ENCODE data around the gene DSTN. TPM values are rescaled to one million over a fixed set of nuclear protein-coding genes. Genes with fewer than 3 reads are reported as not detected.

The DSTN gene
- total RNA-seq, 2 experiments from 2014 or later, result 25.5 to 58.1 TPM

DNA sequence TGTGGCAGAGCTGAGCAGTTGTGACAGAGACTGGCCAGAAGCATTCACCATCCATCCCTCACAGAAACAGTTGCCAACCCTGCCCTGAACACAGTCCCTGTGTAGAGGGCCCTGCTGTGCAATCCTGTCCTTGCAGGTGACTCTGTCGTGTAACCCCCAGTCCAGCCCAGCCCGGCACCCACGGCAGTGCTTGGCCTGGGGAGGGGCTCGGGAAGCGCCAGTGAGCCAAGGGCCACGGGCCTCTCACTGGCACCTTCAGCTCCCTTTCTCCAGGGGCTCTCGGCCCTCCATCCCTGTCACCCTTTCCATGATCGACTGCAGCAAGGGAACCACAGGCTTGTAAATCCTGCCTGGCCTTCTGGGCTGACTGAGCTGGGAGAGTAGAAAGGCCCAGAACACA is 59.1 kb downstream of the DSTN start:
- H3K4me1 ChIP-seq (ENCODE audit: insufficient read depth, low read length, poor library complexity, severe bottlenecking), result no peaks in the 10 kb centered on the region
- no peaks in the 10 kb centered on the region for H3K9me3 ChIP-seq (ENCODE audit: low read length)
- no peak overlapping the region for H3K4me2 ChIP-seq (ENCODE audit: low read length)
- CTCF ChIA-PET (ENCODE audit: unreplicated experiment), result no interaction called here
- no peaks in the 10 kb centered on the region for H4K20me1 ChIP-seq (ENCODE audit: insufficient read depth, low read length)
- DNase-seq (ENCODE audit: low spot score), result no peak
- H3K9me2 ChIP-seq (ENCODE audit: insufficient read depth, low read length), result no peaks in the 10 kb centered on the region
- no peaks in the 10 kb centered on the region for H3K36me3 ChIP-seq (ENCODE audit: insufficient read depth, low read length)
- TF ChIP-seq, protein P1, sequence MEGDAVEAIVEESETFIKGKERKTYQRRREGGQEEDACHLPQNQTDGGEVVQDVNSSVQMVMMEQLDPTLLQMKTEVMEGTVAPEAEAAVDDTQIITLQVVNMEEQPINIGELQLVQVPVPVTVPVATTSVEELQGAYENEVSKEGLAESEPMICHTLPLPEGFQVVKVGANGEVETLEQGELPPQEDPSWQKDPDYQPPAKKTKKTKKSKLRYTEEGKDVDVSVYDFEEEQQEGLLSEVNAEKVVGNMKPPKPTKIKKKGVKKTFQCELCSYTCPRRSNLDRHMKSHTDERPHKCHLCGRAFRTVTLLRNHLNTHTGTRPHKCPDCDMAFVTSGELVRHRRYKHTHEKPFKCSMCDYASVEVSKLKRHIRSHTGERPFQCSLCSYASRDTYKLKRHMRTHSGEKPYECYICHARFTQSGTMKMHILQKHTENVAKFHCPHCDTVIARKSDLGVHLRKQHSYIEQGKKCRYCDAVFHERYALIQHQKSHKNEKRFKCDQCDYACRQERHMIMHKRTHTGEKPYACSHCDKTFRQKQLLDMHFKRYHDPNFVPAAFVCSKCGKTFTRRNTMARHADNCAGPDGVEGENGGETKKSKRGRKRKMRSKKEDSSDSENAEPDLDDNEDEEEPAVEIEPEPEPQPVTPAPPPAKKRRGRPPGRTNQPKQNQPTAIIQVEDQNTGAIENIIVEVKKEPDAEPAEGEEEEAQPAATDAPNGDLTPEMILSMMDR (conservative IDR thresholded peaks at IDR 0.05; ENCODE audit: low read length), result no peak
- TF ChIP-seq EZH2phosphoT487 (IDR thresholded peaks at IDR 0.05; ENCODE audit: borderline replicate concordance, low read depth, low read length), result no peak
- POLR2A ChIA-PET, result no interaction called here
- intact Hi-C loops (cut with micrococcal nuclease; ENCODE audit: unreplicated experiment), result no loop called here
- H3K27ac ChIP-seq (ENCODE audit: low read depth, low read length, poor library complexity, severe bottlenecking), result no peak overlapping the region
- no TSS peak for BruUV-seq (replicated peaks)
- no peaks in the 10 kb centered on the region for H3K79me2 ChIP-seq (ENCODE audit: insufficient read depth, low read depth, low read length)
- H2AFZ ChIP-seq (ENCODE audit: low read length), result no peak overlapping the region
- H3K4me3 ChIP-seq (ENCODE audit: low read depth, low read length, poor library complexity, severe bottlenecking), result no peak overlapping the region

DNA sequence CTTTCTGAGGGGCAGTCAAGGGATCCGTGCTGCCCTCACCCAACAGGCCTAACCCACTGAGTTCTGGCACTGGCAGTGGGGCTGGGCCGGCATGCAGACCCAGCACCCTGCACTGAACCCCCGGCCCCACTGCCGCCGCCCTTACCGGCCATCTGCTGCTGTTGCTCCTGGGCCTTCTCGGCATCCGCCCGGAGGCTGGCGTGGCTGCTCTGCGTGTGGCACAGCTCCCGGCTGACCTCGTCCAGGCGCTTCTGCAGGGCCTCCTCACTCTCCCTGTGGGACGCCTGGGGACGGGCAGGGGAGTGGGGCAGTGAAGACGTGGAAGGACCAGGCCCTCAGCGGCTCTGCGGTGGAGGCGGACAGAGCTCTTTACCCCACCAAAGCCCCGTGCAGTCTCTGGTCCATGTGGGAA is 59.8 kb downstream of the DSTN start:
- H3K36me3 ChIP-seq (ENCODE audit: insufficient read depth, low read length), result no peaks in the 10 kb centered on the region
- no TSS peak for BruUV-seq (replicated peaks)
- no peak for DNase-seq (ENCODE audit: low spot score)

DNA sequence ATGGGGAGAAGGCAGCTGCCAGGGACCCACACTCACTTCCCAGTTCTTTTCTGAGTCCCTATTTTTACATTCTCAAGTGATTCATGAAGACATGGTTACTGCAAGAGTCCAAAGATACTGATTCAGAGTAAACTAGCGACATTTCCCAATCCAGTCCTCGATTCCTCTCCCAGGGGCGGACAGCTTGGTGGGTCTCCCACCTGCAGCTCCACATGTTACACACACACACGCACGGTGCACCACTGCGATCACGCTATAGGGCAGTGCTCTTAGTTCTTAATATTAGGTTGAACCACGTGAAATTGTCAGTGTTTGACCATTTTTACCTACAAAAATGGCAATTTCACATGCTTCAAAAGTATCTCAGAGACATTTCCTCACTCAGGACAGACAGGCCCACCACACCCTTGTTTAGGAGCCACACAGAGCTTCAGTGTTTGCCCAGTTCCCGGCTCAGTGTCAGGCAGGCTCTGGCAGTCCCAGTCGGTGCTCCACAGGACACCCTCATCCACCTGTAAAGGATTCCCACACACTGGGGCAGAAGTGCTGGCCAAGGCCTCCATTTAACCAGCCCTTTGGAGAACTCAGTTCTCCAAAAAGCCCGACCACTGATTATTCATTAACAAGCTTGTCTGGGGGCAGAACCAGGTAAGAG is 60.4 kb downstream of the DSTN start:
- H3K9me2 ChIP-seq (ENCODE audit: insufficient read depth, low read length), result no peaks in the 10 kb centered on the region
- TF ChIP-seq EZH2phosphoT487 (IDR thresholded peaks at IDR 0.05; ENCODE audit: borderline replicate concordance, low read depth, low read length), result no peak
- TF ChIP-seq, protein P1 (conservative IDR thresholded peaks at IDR 0.05; ENCODE audit: low read length), result no peak
- no peak overlapping the region for H3K4me2 ChIP-seq (ENCODE audit: low read length)
- H3K27ac ChIP-seq (ENCODE audit: low read depth, low read length, poor library complexity, severe bottlenecking), result no peak overlapping the region
- DNase-seq (ENCODE audit: low spot score), result no peak
- H4K20me1 ChIP-seq (ENCODE audit: insufficient read depth, low read length), result no peaks in the 10 kb centered on the region
- ChIA-PET POLR2A (interaction anchor here (0.5 kb wide), 1 partner anchor 372 kb away, joined by 5 read pairs; no protein-coding TSS in a partner anchor), CTCF (ENCODE audit: unreplicated experiment) (no interaction called here)
- no peaks in the 10 kb centered on the region for H3K79me2 ChIP-seq (ENCODE audit: insufficient read depth, low read depth, low read length)
- no peak overlapping the region for H2AFZ ChIP-seq (ENCODE audit: low read length)
- no peaks in the 10 kb centered on the region for H3K4me1 ChIP-seq (ENCODE audit: insufficient read depth, low read length, poor library complexity, severe bottlenecking)
- BruUV-seq (replicated peaks), result no TSS peak
- no peaks in the 10 kb centered on the region for H3K9me3 ChIP-seq (ENCODE audit: low read length)
- no peaks in the 10 kb centered on the region for H3K36me3 ChIP-seq (ENCODE audit: insufficient read depth, low read length)
- H3K4me3 ChIP-seq (ENCODE audit: low read depth, low read length, poor library complexity, severe bottlenecking), result no peak overlapping the region
- intact Hi-C loops (cut with micrococcal nuclease; ENCODE audit: unreplicated experiment), result no loop called here

More for the DNA sequence above, 59.8 kb downstream of the DSTN start:
- ChIA-PET POLR2A (interaction anchor here (0.5 kb wide), 1 partner anchor 373 kb away, joined by 5 read pairs; no protein-coding TSS in a partner anchor), CTCF (ENCODE audit: unreplicated experiment) (no interaction called here)
- Histone ChIP-seq H3K79me2 (ENCODE audit: insufficient read depth, low read depth, low read length) (no peaks in the 10 kb centered on the region), H3K4me3 (ENCODE audit: low read depth, low read length, poor library complexity, severe bottlenecking) (no peak overlapping the region), H3K9me3 (ENCODE audit: low read length) (no peaks in the 10 kb centered on the region), H3K27ac (ENCODE audit: low read depth, low read length, poor library complexity, severe bottlenecking) (no peak overlapping the region), H3K4me1 (ENCODE audit: insufficient read depth, low read length, poor library complexity, severe bottlenecking) (no peaks in the 10 kb centered on the region), H3K9me2 (ENCODE audit: insufficient read depth, low read length) (no peaks in the 10 kb centered on the region), H3K4me2 (ENCODE audit: low read length) (no peak overlapping the region), H2AFZ (ENCODE audit: low read length) (no peak overlapping the region), H4K20me1 (ENCODE audit: insufficient read depth, low read length) (no peaks in the 10 kb centered on the region)
- intact Hi-C loops (cut with micrococcal nuclease; ENCODE audit: unreplicated experiment), result no loop called here
- TF ChIP-seq EZH2phosphoT487 (IDR thresholded peaks at IDR 0.05; ENCODE audit: borderline replicate concordance, low read depth, low read length), result no peak
- TF ChIP-seq, protein P1 (conservative IDR thresholded peaks at IDR 0.05; ENCODE audit: low read length), result no peak

Data from OCI-LY7 (cell line).